GM19035 (cell line): ENCODE data around the gene CBX4.

Source experiments
- ATAC-seq: cut with Tn5 transposase; IDR thresholded peaks from one replicate; pipeline ENCODE4 v1.9.1; 2021; ENCODE audit not compliant: unreplicated experiment

CBX4 gene

DNA sequence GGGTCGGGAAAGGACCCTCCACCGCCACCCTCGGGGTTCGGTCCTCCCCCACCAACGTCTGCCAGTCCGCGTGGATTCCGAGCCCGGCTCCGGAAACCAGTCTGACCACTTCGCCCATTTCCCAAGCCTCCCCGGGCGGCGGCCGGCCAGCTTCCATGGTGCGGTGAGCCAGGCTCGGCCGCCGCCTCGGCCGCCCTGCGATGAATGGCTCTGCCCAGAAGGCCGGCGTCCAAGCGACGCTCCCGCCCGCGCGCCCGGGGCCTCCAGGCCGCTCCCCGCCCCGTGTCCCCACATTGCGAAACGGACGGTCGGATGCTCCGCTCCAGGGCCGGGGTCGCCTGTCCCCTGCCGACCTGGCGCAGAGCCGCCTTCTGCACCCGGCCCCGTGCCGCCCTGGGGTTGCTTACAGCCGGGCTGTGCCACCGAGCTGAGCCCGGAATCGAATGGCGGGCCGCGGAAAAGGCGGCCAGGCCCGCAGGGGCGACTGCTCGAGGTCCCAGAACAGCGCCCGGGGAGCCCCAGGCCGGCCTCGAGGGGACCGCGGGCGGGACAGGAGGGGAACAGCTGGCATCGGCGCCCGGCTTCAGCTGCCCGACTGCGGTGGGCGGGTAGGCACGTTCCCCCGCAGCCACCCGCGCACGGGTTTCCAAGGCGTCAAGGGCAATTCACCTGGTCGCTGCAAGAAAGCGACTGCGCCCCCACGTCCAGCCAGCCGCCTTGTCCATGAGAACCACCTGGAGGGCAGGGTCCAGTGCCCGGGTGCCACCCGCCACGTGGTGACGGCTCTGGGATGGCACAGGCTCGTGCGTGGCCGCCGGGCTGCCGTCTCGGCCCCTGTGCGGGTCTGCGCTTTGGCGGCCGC lies 24.0 kb downstream of the CBX4 start:
- no peak for ATAC-seq

DNA sequence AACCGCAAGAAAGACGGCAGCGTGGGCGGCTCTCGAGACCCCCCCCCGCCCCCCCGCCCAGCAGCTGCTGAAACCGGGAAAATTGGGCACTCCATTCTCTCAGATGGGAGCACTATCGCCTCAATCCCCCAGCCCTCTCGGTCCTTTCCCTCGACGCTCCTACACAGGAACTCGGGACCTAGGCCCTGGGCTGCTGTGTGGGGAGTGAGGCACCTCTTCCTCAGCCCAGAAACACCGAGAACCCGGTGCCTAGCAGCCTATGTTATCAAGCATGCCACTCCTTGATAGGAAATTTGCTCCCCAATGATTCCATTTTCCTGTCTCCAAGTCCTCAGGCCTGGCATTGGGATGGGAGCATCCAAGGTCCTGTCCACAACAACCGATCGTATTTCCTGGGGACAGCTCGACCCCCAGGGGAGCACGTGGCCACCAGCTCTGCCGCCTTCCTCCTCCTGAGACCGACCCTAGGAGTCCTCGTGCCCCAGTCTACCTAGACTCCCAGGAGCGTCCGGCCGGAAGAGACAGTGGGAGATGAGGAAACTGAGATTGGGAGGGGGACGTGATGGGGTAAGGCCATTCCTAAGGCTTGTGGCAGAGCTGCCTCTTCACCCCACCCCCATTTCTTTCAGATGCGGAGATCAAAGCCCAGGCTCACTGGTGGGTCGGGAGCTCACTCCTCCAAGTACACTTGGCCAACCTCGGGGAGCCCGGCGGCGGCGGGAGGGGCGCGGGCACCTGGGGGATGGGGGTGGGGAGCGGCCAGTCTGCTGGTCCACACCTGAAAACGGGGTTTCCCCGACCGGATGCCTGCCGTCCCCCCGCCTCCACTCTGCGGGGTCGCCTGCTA lies 24.9 kb downstream of the CBX4 start:
- ATAC-seq, result no peak

DNA sequence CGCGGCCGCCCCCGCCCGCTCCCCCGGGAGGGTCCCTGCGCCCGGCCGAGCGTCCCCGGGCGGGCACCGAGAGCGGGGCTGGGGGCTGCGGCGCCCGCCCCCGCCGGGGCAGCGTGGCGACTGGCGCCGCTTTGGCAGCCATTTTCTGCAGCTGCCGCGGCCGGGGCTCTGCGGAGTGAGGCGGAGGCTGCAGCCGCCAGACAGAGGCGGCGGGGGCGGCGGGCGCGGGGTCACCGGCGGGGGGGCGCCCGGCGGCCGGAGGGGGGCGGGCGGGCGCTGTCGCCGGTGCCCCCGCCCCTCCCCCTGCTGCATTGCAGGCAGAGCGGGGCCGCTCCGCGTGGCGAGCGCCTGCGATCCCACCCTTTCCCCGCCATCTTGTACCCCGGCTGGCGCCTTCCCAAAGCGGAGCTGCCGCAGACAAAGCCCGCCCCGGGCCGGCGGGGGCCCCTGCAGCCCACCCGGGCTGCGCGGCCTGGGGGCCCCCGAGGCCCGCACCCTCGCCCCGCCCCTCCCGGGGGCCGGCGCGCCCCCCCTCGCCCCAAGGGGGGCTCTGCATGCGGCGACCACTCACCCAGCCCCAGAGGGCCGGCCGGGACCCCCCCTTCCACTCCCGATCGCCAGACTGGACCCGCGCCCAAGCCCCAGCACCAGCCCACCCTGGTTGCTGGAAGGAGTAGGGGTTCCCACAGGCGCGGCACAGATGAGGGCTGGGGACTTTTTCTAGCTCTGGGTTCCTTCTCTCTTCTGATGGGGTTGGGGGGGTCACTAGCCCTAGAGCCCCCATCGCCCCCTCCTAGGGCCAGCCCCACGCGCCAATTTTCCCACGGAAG lies 25.7 kb downstream of the CBX4 start:
- ATAC-seq, result no peak

- ATAC-seq, result no peak
Observed at GRCh38 chr17:79812353-79813258, 26.6 kb downstream of the CBX4 start.

DNA sequence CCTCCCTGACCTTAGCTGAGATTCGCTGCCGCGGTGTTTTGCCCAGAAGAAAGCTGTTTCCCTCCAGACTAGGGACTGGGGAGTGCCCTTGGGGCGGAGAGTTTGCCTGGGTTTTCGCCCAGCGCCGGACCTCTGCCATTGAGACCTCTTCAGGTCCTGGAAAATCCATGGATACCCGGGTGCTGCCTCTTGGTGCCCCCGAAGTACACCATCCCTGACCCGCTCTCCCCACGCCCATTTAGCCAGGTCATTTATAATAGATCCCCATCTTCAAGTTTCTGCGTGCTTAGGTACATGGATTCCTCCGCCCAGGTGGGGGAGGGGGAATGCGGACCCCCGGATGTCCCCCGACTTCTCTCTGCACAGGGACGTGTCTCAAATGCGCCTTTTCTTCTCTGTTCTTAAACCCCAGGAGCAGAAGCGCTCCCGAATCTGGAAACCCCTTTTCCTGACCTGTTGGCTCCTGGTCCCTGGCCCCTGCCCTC lies 27.3 kb downstream of the CBX4 start:
- no peak for ATAC-seq

DNA sequence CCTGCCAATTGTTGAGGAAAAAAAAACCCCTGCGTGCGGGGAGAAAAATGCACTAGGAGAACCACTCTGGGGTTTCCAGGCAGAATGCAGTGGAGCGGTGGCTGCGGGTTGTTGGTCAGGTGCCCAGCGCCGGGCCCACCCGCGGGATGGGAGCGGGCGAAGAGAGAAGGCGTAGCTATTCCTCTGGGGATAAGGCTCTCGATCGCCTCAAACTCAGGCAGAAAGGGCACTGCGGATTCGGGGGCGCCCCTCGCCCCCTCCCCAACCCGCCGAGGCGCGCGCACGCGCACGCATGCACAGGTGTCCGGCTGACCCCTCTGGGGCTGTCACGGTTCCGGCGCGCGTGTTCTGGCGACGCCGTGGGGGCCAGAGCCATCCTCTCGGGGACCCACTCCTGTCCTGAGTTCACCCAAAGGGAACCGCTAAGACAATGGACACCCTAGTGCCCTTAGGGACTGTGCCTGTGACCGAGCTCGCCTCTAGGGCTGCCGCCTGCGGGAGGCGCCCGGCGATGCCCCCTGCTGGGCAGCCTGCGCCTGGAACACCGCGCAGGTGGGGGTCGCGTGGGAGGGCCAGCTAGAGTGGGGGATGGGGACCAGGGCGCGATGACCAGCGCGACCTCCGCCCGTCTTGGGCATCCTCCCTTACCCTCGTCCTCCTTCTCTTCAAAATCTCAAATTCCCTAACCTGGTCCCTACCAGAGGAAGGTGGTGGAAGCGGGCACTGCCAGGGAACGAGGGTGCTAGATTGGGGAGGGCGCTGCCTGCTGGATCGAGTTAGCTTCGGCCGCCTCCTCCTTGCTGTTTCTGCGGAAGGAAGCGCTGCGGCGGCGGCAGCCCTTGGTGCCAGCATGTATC lies 28.0 kb downstream of the CBX4 start:
- ATAC-seq, result no peak

DNA sequence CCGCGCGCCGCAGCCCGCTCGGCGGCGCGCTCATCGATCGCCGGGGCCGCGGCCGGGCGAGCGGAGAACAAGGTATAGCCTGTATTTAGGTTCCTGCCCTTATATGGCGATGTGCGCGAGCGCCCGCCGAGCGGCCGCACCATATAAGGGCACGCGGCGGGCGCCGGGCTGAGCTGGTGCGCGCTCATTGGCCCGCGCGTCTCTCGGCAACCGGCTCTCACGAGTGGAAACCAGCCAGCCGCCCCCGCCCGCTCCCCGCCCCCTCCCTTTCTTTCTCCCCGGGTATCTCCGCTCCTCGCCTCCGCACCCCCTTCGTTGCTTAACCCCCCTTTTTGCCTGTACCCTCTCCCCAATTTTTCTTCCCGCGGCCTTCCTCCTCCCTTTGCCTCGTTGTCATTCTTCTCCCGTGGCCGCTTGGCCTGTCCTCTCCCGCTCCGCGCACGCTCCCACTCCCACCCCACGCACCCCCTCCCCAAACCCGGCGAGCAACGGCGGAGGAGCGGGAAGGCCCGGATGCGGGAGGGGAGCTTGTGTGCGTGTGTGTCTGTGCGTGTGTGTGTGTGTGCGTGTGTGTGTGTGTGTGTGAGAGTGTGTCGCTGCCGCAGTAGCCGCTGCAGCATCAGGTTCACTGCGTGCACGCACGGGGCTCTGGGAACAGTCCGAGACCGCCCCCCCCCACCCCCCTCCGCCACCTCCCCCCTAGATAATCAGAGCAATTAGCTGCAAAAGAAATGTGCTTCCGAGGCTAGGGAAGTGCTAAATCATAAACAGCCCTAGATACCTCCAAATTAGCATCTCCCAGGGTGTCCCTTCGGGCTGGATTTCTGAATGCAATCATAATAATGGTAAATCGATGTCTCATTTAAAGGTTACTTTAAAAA lies 28.9 kb downstream of the CBX4 start:
- peak; percentile 85 for ATAC-seq

GRCh38 chr17:79809530-79810129 lies 29.6 kb downstream of the CBX4 start:
- no peak for ATAC-seq

DNA sequence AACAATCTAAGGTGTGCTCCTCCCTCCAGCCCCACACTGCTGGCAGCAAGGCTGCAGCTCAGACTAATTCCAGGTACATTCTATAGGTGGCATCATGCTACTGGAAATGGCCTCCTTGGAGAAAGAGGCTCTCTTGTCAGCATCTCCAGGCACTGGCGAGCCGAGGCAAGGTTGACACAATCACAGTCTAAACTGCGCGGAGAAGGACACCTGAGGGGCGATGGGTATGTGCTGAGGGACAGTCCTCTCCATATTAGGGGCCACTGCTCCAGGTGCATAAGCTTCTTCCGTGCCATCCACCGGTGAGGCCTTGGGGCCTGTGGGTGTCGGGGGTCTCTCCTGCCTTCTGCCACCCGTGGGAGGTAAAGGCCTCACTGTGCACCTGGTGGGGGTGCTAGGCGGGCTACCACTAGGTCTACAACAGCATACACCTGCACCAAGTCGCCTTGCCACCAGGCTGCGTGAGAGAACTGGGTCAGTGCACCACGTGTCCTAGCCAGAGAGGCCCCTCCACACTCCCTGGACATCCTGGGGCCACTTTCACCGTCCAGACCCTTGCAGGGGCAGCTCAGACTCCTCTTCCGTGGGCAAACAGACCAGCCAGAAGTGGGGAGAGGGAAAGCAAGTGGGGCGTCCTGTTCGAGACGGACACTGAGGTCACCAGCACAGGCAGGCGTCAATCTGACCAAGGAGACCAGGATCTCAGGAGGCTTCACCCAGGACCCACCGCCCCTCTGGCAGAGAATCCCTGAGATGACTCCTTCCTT lies 30.3 kb downstream of the CBX4 start:
- no peak for ATAC-seq

- no peak for ATAC-seq
Observed at GRCh38 chr17:79806863-79807720, 32.1 kb downstream of the CBX4 start.

DNA sequence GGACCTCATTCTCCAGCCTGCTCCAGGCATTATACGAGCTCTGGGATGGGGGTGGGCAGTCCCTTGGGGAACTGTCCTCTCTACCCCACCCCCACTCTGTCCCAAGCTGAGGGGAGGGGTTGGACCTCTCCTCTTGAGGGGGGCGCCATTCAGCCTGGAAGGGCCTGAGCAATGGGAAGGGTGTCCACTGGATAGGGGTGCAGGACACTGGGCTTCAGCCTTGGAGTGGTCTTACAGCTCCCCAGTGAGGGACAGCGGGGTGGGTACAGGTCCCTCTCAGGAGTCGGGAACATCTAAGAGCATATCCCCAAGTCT lies 32.8 kb downstream of the CBX4 start:
- ATAC-seq, result no peak

- ATAC-seq, result peak; percentile 9
Observed at GRCh38 chr17:79804856-79805696, 34.2 kb downstream of the CBX4 start.

DNA sequence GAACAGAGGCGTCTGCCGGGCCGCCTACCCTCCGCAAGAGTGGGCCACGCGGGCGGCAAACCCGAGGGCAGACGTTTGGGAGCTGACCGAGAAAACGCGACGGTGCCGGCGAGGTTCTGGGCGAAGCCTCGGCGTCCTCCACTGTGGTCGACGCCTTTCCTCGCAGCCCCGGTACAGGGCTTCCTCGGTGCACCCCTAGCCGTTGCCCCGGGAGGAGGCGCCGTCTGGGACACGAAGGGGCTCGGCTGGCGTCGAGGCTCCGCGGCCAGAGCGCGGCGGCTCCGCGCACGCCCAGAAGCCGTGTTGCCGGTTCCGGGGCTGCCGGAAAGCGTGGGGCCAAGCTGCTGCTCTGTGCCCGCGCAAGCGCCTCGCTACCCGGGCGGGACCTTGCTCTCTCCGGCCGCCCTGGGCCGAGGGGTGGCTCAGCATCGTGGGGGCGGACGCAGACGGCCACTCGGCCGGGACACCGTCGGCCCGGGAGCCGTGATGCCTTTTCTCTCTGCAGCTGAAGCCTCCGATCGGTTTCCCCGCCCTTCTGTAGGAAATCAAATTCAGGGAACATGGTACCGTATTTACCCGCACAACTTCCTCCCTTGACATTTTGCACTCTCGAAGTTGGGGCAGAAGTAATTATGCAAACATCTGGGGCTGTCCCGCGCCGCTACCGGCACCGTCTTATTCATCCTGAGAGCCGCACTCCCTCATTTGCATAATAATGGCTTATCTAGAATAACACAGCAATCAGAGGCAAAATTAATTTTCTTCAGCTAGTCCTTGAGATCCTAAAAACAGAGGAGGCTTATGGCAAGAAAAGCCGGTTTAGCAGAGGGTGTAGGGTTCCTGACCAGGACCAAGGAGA lies 35.0 kb downstream of the CBX4 start:
- ATAC-seq, result peak; percentile 76

GRCh38 chr17:79803421-79803996 lies 35.7 kb downstream of the CBX4 start:
- no peak for ATAC-seq
